DND-41 (cell line): ENCODE data around the gene EVL.

Experiments
- ATAC-seq: fragments of 200-7000 bp; cut with Tn5 transposase; 3 replicates; pipeline ENCODE4 v1.9.1; 2021; ENCODE audit warnings: low read depth; ENCODE audit not compliant: insufficient read depth
- DNase-seq: peaks from one replicate; pipeline ENCODE4 v3.0.0-alpha.2; 2020
- H2AFZ ChIP-seq: 2 replicates; pipeline ENCODE4 v1.6.0; 2012; ENCODE audit warnings: low read depth, low read length
- H3K27ac ChIP-seq: 2 replicates; pipeline ENCODE4 v1.5.1; 2012; ENCODE audit warnings: low read length, inconsistent platforms
- H3K27me3 ChIP-seq: fragments of 200-600 bp; sonication (generic); 2 replicates; pipeline ENCODE4 v1.6.0; 2012; ENCODE audit warnings: low read length, mild to moderate bottlenecking, inconsistent platforms; ENCODE audit not compliant: insufficient read depth, poor library complexity
- H3K36me3 ChIP-seq: 2 replicates; pipeline ENCODE4 v1.5.1; 2012; ENCODE audit warnings: low read length, inconsistent platforms; ENCODE audit not compliant: insufficient read depth
- H3K4me1 ChIP-seq: 2 replicates; pipeline ENCODE4 v1.5.1; 2012; ENCODE audit warnings: mild to moderate bottlenecking, low read length; ENCODE audit not compliant: insufficient read depth
- H3K4me2 ChIP-seq: 2 replicates; pipeline ENCODE4 v1.6.0; 2012; ENCODE audit warnings: mild to moderate bottlenecking, moderate library complexity, low read length, inconsistent platforms; ENCODE audit not compliant: insufficient read depth
- H3K4me3 ChIP-seq, 2 experiments: fragments of 200-600 bp in 1 of 2; shearing (Covaris generic) in 1 of 2; 2 replicates each; pipeline ENCODE4 v1.5.1; 2012 to 2016; ENCODE audit warnings: inconsistent platforms in 2 of 2, low read length in 2 of 2, mild to moderate bottlenecking in 2 of 2, low read depth in 1 of 2, moderate library complexity in 1 of 2
- H3K79me2 ChIP-seq: 2 replicates; pipeline ENCODE4 v1.6.0; 2012; ENCODE audit warnings: low read length, inconsistent platforms; ENCODE audit not compliant: insufficient read depth
- H3K9ac ChIP-seq: 2 replicates; pipeline ENCODE4 v1.6.0; 2012; ENCODE audit warnings: low read depth, mild to moderate bottlenecking, inconsistent platforms, low read length, moderate library complexity
- H3K9me3 ChIP-seq: 2 replicates; pipeline ENCODE4 v1.5.1; 2012; ENCODE audit warnings: low read length, moderate library complexity, mild to moderate bottlenecking, inconsistent platforms; ENCODE audit not compliant: insufficient read depth, severe bottlenecking
- H4K20me1 ChIP-seq: 2 replicates; pipeline ENCODE4 v1.6.0; 2012; ENCODE audit warnings: low read length; ENCODE audit not compliant: insufficient read depth
- EZH2 ChIP-seq: IDR thresholded peaks from 3 replicates; pipeline ENCODE4 v1.6.1; 2012; ENCODE audit warnings: borderline replicate concordance, low read depth, mild to moderate bottlenecking, moderate library complexity, low read length, inconsistent platforms; ENCODE audit not compliant: severe bottlenecking
- TF ChIP-seq, protein P1 (sequence below): IDR thresholded peaks from 2 replicates; pipeline ENCODE4 v1.5.1; 2012; ENCODE audit warnings: borderline replicate concordance, low read length, moderate library complexity, mild to moderate bottlenecking; ENCODE audit not compliant: poor library complexity, severe bottlenecking; ENCODE audit errors: extremely low read depth

The EVL gene

DNA sequence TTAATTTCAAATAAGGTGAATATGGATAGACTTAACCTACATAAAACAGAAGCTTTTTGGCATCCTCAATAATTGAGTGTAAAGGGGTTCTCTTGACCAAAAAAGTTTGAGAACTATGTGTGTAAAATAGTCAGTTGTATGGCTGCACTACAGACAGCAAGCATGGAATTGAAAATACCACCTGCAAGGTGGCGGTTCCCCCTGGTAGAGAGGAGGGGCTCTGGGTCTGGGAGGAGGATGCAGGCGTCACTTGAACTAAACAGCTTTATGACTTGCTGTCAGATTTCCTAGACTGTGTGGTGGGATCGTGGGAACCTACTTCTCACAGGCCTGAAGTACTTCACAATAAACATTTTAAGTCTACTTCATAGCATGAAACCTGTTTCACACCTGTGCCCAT, 6.3 kb downstream of the EVL start:
- ATAC-seq (peak; percentile 31), DNase-seq (peak; percentile 85)
- Histone ChIP-seq H3K4me2 (peak overlapping the region; percentile 63), H3K36me3 (peaks cover 88% of the 10 kb centered on the region), H3K27me3 (no peaks in the 10 kb centered on the region), H3K4me3 (peak overlapping the region in 1 of 2 experiments; percentile 58; a peak in 2 of 4 replicates), H4K20me1 (no peaks in the 10 kb centered on the region; the same call in 1 of the 2 replicates), H3K4me1 (peaks cover 91% of the 10 kb centered on the region), H3K9ac (peak overlapping the region; percentile 78), H3K9me3 (no peaks in the 10 kb centered on the region), H2AFZ (no peak overlapping the region), H3K79me2 (peaks cover 100% of the 10 kb centered on the region), H3K27ac (peak overlapping the region; percentile 90)
- TF ChIP-seq, protein P1, sequence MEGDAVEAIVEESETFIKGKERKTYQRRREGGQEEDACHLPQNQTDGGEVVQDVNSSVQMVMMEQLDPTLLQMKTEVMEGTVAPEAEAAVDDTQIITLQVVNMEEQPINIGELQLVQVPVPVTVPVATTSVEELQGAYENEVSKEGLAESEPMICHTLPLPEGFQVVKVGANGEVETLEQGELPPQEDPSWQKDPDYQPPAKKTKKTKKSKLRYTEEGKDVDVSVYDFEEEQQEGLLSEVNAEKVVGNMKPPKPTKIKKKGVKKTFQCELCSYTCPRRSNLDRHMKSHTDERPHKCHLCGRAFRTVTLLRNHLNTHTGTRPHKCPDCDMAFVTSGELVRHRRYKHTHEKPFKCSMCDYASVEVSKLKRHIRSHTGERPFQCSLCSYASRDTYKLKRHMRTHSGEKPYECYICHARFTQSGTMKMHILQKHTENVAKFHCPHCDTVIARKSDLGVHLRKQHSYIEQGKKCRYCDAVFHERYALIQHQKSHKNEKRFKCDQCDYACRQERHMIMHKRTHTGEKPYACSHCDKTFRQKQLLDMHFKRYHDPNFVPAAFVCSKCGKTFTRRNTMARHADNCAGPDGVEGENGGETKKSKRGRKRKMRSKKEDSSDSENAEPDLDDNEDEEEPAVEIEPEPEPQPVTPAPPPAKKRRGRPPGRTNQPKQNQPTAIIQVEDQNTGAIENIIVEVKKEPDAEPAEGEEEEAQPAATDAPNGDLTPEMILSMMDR, result no peak
- TF ChIP-seq EZH2, result no peak

DNA sequence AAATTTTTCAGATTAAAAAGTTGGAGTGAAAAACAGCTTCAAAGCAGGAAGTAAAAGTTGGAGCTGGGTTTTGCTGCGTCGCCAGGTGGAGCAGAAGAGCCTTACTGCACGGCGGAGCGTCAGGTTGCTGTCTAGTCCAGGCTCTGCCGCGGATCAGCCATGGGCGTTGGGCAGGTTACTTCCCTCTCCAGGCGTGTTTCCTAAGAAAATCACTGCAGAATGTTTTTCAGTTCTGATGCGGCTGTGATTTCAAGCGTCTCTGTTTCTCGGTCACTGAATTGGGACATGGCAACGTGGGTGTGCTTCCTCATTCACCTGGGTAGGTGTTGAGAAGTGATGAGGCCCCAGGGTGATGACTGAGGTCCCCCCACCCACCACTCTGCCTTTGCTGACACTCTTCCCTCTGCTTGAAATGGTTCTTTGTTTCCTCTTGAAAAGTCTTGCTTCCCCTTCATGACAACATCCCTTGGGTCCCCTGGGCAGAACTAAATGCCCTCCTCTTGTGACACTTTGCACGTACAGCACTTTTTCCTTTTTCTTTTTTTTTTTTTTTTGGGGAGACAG, 7.6 kb downstream of the EVL start:
- H3K4me2 ChIP-seq, result peak overlapping the region; percentile 63
- H3K36me3 ChIP-seq, result peaks cover 86% of the 10 kb centered on the region
- H4K20me1 ChIP-seq, result no peaks in the 10 kb centered on the region; the same call in 1 of the 2 replicates
- peak overlapping the region; percentile 90 for H3K27ac ChIP-seq
- peak; percentile 74 for DNase-seq
- H3K4me3 ChIP-seq, result peak overlapping the region in 1 of 2 experiments; percentile 23; a peak in 2 of 4 replicates
- no peaks in the 10 kb centered on the region for H3K9me3 ChIP-seq
- H2AFZ ChIP-seq, result no peak overlapping the region
- H3K9ac ChIP-seq, result peak overlapping the region; percentile 78
- no peak for ATAC-seq
- H3K4me1 ChIP-seq, result peaks cover 100% of the 10 kb centered on the region
- no peaks in the 10 kb centered on the region for H3K27me3 ChIP-seq
- H3K79me2 ChIP-seq, result peaks cover 99% of the 10 kb centered on the region
- TF ChIP-seq, protein P1, result peak; percentile 47
- TF ChIP-seq EZH2, result no peak

GRCh38 chr14:100073576-100074430, 8.6 kb downstream of the EVL start:
- DNase-seq (peak; percentile 69), ATAC-seq (peak; percentile 6; the same call in 1 of the 3 replicates)
- Histone ChIP-seq H3K27ac (peak overlapping the region; percentile 90), H3K4me1 (peaks cover 100% of the 10 kb centered on the region), H2AFZ (no peak overlapping the region), H3K27me3 (no peaks in the 10 kb centered on the region), H3K79me2 (peaks cover 99% of the 10 kb centered on the region), H3K36me3 (peaks cover 78% of the 10 kb centered on the region), H3K9ac (peak overlapping the region; percentile 78), H4K20me1 (no peaks in the 10 kb centered on the region; the same call in 1 of the 2 replicates), H3K4me3 (peak overlapping the region in 1 of 2 experiments; percentile 23; a peak in 1 of 4 replicates), H3K4me2 (peak overlapping the region; percentile 63), H3K9me3 (no peaks in the 10 kb centered on the region)
- TF ChIP-seq, protein P1, result no peak
- no peak for TF ChIP-seq EZH2
